Measurements from ENCODE around the gene COL18A1. TPM values are rescaled to one million over a fixed set of nuclear protein-coding genes. Genes with fewer than 3 reads are reported as not detected.

COL18A1 gene
- total and polyA plus RNA-seq, 9 of the 15 experiments (the other 6 are each of a cell fraction or from before 2014, with no cell fraction given), result 0.14 to 16.4 (median 2.0) TPM

DNA sequence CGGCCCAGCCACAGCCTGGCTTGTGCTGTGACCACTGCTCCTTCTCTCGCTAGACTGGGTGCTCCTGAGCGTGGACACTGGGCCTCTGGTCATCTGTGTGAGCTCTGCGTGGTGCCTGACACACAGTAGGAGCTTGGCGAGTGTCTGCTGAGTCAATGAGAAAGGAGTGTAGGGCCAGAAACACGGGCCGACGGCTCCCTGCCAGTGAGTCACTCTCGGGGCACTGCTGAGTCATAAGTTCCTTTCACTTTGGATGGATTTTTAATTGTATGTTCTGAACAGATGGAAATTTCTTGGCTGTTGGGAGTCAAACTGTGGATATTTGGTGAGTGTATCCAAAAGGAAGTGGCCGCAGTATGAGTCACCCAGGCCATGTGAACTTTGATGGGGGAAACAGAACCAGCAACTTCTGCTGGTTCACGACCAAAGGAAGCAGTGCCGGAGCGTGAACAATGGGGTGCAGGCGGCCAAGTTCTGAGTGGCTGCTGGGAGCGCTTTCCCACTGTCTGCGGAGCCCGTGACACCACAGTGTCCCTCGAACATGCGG lies 41.0 kb upstream of the COL18A1 start (continued):
- TF ChIP-seq XRCC3 (IDR thresholded peaks at IDR 0.05), result no peak
- no peak for TF ChIP-seq SUPT5H (IDR thresholded peaks at IDR 0.05)
- TF ChIP-seq FOXP1 (CRISPR knock-in tag; IDR thresholded peaks at IDR 0.05), result no peak
- TF ChIP-seq STAG1 (CRISPR knock-in tag; IDR thresholded peaks at IDR 0.05; ENCODE audit: borderline replicate concordance), result no peak
- TF ChIP-seq ZNF507 (tag; conservative IDR thresholded peaks at IDR 0.05), result no peak
- TF ChIP-seq ZNF695 (CRISPR knock-in tag; IDR thresholded peaks at IDR 0.05), result no peak
- no peak for TF ChIP-seq SMAD4 (CRISPR knock-in tag; conservative IDR thresholded peaks at IDR 0.05)
- TF ChIP-seq KLF6 (CRISPR knock-in tag; IDR thresholded peaks at IDR 0.05; ENCODE audit: borderline replicate concordance), result no peak
- no peak for TF ChIP-seq ZNF75A (CRISPR knock-in tag; IDR thresholded peaks at IDR 0.05)
- TF ChIP-seq NCOA4 (IDR thresholded peaks at IDR 0.05; ENCODE audit: partially characterized antibody), result no peak
- no peak for TF ChIP-seq CREB3L1 (IDR thresholded peaks at IDR 0.05; ENCODE audit: borderline replicate concordance, low read depth)
- TF ChIP-seq, protein P1, sequence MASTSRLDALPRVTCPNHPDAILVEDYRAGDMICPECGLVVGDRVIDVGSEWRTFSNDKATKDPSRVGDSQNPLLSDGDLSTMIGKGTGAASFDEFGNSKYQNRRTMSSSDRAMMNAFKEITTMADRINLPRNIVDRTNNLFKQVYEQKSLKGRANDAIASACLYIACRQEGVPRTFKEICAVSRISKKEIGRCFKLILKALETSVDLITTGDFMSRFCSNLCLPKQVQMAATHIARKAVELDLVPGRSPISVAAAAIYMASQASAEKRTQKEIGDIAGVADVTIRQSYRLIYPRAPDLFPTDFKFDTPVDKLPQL (IDR thresholded peaks at IDR 0.05; ENCODE audit: extremely low read depth, insufficient read length), result no peak
- peak; percentile 37; the same call in 1 of the 2 replicates for TF ChIP-seq TARDBP (IDR thresholded peaks at IDR 0.05)
- TF ChIP-seq WHSC1 (IDR thresholded peaks at IDR 0.05; ENCODE audit: low read length), result no peak
- TF ChIP-seq E2F3 (CRISPR knock-in tag; IDR thresholded peaks at IDR 0.05), result no peak
- TF ChIP-seq SETDB1 (IDR thresholded peaks at IDR 0.05; ENCODE audit: low read length), result no peak
- TF ChIP-seq KLF1 (tag; IDR thresholded peaks at IDR 0.05), result no peak
- no peak for TF ChIP-seq TAF15 (IDR thresholded peaks at IDR 0.05; ENCODE audit: low read depth, low read length)
- TF ChIP-seq ARNT (IDR thresholded peaks at IDR 0.05), result no peak
- no peak for TF ChIP-seq BRCA1 (IDR thresholded peaks at IDR 0.05)
- TF ChIP-seq BRCA1 (CRISPR knock-in tag; IDR thresholded peaks at IDR 0.05), result no peak
- TF ChIP-seq KDM2B (CRISPR knock-in tag; IDR thresholded peaks at IDR 0.05), result no peak
- TF ChIP-seq BMI1 (IDR thresholded peaks at IDR 0.05; ENCODE audit: low read length), result no peak
- TF ChIP-seq, protein P2, sequence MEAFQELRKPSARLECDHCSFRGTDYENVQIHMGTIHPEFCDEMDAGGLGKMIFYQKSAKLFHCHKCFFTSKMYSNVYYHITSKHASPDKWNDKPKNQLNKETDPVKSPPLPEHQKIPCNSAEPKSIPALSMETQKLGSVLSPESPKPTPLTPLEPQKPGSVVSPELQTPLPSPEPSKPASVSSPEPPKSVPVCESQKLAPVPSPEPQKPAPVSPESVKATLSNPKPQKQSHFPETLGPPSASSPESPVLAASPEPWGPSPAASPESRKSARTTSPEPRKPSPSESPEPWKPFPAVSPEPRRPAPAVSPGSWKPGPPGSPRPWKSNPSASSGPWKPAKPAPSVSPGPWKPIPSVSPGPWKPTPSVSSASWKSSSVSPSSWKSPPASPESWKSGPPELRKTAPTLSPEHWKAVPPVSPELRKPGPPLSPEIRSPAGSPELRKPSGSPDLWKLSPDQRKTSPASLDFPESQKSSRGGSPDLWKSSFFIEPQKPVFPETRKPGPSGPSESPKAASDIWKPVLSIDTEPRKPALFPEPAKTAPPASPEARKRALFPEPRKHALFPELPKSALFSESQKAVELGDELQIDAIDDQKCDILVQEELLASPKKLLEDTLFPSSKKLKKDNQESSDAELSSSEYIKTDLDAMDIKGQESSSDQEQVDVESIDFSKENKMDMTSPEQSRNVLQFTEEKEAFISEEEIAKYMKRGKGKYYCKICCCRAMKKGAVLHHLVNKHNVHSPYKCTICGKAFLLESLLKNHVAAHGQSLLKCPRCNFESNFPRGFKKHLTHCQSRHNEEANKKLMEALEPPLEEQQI (IDR thresholded peaks at IDR 0.05), result no peak
- TF ChIP-seq TCF7 (IDR thresholded peaks at IDR 0.05; ENCODE audit: borderline replicate concordance), result no peak
- TF ChIP-seq CLOCK (CRISPR knock-in tag; IDR thresholded peaks at IDR 0.05; ENCODE audit: borderline replicate concordance), result no peak
